Kidney capillary endothelial cell (primary cell): ENCODE measurements around the gene KLHDC4.
A peak's percentile ranks its signal among the peaks of the same experiment; 100 is the strongest.
"Not testable (repeated sequence)": the region's sequence is repeated elsewhere in the genome, so short reads cannot be mapped to it uniquely, and the experiment has no call there.

Experiments used
- DNase-seq: peaks from one replicate; pipeline ENCODE4 v3.0.0-alpha.2; 2018; ENCODE audit warnings: low spot score

KLHDC4 gene

DNA sequence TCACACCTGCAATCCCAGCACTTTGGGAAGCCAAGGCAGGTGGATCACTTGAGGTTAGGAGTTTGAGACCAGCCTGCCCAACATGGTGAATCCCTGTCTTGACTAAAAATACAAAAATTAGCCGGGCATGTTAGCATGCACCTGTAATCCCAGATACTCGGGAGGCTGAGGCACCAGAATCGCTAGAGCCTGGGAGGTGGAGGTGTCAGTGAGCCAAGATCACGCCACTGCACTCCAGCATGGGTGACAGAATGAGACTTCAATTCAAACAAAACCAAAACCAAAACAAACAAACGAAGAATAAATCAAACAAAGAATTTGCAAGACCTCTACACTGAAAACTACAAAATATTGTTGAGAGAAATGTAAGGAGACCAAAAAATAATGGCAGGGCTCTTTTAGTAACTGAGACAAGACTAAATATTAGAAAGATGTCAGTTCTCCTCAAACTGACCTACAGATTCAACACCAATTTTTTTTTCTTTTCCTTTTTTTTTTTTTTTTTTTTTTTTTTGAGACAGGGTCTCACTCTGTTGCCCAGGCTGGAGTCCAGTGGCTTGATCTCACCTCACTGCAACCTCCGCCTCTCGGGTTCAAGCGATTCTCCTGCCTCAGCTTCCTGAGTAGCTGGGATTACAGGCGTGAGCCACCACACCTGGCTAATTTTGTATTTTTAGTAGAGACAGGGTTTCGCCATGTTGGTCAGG, 23.1 kb upstream of the KLHDC4 start:
- DNase-seq = not testable (repeated sequence)

DNA sequence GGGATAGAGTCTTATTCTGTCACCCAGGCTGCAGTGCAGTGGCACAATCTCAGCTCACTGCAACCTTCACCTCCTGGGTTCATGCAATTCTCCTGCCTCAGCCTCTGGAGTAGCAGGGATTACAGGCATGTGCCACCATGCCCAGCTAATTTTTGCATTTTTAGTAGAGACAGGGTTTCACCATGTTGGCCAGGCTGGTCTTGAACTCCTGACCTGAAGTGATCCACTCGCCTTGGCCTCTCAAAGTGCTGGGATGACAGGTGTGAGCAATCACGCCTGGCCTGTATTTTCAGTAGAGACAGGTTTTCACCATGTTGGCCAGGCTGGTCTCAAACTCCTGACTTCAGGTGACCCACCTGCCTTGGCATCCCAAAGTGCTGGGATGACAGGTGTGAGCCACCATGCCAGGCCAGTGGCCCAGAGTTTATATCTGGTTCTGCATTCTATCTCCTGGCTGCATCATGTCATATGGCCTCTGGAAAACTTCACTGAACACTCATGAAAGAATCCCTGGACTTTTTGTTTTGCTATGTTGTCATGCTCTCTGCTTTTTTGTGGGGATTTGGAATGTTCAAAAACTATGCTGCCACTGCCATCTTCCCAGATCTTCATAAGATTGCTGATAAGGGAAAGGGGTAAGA, 21.8 kb upstream of the KLHDC4 start:
- DNase-seq = not testable (repeated sequence)

DNA sequence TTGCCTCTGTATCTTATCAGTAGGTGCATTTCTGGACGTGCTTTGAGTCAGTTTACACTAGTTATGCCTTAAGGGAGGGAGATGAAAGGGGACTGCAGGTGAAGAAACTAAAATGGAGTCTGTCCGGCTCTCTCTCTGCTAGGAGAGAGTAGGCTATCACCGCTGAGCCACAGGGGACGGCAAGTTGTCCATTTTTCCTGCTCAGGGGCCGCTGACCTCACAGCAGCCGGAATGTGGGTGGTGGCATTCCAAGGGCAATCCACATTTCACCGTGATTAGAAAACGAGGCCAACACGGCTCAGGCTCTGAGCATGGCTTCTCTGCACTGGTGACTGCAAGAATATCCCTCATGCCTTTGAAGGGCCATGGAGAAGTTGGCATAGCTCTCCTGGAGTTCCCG, 19.0 kb upstream of the KLHDC4 start:
- no peak for DNase-seq

DNA sequence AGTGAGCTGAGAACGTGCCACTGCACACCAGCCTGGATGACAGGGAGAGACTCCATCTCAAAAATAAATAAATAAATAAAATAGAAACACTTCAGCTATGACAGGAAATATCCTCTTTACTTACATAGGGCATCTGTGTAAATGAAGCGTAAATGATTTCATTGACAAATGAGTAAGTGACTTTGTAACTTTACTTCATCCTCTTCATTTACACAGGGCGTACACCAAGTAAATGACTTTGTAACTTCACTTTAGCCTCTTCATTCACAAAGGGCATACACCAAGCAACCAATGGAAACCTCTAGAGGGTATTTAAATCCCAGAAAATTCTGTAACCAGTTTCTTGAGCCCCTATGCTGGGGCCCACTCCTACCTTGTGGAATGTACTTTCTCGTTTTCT, 16.2 kb upstream of the KLHDC4 start:
- no peak for DNase-seq

DNA sequence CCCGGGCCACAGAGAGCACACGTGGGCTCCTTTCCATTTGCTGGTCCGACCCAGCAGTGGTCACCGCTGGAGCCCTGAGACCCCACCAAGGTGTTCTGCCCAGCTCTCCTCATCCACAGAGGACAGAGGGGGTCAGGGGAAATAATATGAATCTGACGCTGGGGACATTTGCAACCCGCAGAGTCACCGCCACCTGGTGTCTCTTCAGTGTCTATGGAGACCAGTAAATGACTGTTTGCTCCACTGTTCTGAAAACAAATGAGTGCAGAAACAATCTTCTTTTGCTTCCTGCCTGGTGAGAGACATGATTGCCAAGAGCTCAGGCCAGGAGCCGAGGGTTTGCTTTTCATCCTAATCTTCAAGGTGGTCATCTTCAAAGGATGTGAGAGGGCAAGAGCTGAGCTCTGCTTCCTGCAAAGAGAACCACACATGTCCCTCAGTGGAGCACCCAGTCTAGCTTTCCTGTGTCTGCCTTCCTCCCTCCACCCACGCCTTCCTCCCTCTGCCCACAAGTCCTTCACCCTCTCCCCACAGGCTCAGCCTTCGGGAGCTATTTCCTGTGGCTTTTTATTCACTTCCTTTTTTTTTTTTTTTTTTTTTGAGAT, 14.7 kb upstream of the KLHDC4 start:
- peak; percentile 75 for DNase-seq

DNA sequence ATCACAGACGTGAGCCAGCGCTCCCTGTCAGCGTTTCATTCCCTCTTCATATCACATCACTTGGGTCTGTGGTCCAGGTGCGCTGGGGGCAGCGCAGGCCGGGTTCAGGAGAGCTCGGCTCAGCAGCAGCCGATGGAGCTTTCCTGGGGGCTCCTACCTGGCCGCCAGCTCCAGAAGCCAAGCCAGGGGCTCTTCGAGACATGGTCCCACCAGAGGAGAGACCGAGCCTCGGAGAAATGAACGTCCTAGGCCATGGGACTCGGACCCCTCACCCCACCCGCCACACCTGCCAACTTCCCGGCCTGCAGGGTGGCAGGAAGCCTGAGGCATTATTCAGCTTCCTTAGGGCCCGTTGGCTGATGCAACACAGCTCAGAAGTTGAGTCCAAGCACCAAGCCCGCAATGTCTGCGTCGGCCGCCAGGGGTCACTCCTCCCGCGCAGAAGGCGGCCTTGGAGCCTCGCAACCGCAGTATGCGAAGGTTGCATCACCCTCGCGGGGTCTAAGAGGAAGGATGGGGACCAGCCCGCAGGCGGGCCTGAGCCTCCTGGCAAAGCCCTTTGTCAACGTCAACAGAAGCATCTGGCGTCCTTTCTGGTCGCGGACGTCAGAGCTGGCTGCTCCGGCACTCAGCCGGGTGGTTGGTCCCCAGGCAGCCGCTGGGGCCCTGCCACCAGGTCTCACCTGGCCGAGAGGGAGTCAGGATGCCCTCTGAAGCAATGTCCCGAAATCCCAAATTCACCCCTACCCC, 13.2 kb upstream of the KLHDC4 start:
- DNase-seq = peak; percentile 93

DNA sequence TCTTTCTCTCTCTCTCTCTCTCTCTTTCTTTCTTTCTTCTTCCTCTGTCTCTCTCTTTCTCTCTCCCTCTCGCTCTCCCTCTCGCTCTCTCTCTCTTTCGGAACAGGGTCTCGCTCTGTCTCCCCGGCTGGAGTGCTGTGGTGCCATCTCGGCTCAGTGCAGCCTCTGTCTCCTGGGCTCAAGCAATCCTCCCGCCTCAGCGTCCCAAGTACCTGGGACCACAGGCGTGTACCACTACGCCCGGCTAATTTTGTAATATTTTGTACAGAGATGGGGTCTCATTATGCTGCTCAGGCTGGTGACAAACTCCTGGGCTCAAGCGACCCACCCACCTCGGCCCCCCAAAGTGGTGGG, 12.7 kb upstream of the KLHDC4 start:
- no peak for DNase-seq

DNA sequence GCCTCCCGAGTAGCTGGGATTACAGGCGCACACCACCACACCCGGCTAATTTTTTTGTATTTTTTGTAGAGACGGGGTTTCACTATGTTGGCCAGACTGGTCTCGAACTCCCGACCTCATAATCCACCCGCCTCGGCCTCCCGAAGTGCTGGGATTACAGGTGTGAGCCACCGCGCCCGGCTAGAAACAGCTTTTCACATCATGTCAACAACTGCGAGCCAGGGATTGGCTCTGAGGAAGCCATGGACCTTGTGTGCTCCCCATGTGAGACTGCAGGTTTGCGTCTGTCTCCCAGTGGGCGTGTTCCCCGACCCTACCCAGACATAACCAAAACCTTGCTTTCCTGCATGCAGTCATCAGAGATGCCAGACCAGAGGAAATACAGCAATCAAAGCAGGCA, 8.1 kb upstream of the KLHDC4 start:
- DNase-seq = not testable (repeated sequence)

DNA sequence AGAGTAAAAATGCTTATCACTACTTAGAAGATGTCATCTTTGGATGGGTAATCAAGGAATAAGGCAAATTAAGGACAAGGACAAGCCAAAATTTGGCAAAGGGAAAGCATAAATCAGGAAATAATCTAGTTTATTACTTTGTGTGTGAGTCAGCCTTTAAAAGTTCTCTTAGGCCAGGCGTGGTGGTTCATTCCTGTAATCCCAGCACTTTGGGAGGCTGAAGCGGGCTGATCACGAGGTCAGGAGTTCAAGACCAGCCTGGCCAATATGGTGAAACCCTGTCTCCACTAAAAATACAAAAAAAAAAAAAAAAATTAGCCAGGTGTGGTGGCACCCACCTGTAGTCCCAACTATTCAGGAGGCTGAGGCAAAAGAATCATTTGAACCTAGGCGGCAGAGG, 1.7 kb upstream of the KLHDC4 start:
- DNase-seq = not testable (repeated sequence)

DNA sequence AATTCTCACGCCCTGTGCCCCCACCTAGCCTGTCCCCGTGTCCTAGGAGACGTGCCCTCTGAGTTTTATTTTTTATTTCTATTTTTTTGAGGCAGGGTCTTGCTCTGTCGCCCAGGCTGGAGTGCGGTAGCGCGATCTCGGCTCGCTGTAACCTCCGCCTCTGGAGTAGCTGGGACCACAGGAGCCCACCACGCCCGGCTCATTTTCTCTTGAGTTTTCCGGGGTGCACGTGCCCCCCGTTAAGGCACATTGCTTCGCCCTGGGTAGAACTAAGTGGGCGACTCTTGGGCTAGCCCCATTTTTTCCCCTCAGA, 655 bp upstream of the KLHDC4 start:
- no peak for DNase-seq

DNA sequence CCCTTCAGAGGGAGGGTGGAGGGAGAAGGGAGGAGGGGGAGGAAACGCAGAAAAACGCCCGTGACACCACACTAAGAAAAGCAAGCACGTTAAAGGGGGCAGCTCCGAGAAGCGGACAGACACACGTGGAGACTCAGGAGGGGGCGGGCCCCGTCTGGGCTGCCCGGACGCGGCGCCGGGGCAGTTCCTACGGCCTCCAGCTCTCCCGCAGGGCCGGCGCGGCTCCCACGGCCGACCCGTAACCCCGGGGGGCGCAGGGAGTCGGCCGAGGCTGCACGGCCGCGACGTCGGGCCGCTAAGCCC, 362 bp downstream of the KLHDC4 start:
- DNase-seq = no peak

DNA sequence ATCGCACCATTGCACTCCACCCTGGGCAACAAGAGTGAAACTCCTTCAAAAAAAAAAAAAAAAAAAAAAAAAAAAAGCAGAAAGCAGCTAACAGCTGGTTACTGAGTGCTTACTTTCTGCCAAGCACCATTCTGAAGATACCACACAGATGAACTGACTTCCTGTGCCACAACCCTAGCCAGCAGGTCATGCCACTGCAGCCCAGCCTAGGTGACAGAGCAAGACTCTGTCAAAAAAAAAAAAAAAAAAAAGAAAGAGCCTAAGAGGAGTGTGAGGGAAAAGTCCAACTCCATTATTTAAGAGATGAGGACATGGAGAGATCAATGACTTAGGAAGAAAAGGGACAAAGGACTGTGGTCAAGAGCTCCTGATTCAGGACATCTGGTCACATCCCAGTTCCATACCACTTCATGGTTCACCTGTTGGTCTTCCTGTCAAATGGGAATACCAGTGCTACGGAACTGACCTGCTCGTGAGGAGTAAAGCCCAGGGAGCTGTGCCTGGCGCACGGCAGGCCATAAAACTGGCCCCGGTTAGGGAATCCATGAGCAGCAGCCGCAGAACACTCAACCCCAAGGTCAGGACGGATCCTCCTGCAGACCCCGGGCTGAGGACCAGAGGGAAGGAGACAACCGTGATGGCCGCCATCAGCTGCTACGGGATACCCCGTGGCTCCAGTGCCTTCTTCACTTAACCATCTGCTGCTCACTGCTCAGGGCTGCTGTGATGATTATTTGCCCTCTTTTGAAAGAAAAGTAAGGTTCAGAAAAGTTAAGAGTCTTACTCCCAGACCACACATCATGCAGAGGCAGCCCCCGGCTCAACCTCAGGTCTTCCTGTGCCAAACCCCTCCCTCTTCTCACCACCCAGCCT, 950 bp downstream of the KLHDC4 start:
- no peak for DNase-seq

DNA sequence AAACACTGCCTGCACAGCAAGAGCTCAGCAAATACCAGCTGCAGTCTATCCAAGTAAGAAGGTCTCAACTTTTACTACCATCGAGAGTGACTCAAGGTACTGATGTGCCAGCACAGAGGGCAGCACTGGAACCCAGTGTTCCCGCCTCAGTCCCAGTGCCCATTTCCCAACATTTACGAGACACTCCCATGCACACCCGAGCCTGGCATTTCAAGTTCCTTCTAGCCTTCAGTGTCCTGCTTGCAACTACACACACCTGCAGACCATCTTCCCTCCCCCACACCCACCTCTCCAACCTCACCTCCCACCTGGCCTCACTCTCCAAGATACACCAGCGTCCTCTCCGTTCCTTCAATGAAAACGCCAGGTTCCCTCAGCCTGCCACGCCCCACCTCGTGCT, 3.2 kb downstream of the KLHDC4 start:
- DNase-seq = no peak

DNA sequence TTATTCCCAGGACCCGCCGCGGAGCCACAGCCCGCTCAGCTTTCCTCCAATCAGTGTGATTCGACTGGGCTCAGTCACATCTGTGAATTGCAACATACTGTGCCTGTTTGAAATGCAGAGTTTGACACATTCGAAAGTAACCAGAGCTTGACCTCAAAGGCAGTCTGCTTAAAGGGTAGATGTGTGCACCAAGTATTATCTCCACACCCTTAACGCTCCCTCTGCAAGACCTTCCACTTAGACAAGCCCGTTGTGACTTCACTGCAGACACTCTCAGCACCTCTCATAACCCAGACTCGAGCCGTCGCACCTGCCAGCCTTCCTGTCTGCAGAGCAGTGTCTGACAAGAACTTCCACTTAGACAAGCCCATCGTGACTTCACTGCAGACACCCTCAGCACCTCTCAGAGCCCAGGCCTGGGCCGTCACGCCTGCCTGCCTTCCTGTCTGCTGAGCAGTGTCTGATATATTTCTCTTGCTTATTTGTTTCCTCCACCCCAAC, 3.7 kb downstream of the KLHDC4 start:
- no peak for DNase-seq

DNA sequence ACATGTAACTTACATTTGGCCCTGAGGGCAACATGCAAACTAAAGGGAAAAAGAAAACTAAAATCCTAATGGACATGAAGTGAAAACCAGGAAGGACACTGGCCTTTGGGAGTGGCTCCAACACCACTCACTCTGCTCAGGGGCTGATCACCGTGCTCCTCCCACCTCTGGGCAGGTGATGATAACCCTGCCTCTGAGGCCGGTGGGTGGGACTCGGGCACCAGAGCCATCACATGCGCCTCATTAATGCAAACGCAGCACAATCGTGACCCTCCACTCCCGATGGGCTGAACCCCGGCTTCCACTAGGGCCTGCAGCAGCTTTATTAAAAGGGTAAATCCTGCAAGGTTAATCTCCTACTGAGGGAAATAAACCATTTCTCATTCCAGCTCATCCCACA, 4.7 kb downstream of the KLHDC4 start:
- no peak for DNase-seq

DNA sequence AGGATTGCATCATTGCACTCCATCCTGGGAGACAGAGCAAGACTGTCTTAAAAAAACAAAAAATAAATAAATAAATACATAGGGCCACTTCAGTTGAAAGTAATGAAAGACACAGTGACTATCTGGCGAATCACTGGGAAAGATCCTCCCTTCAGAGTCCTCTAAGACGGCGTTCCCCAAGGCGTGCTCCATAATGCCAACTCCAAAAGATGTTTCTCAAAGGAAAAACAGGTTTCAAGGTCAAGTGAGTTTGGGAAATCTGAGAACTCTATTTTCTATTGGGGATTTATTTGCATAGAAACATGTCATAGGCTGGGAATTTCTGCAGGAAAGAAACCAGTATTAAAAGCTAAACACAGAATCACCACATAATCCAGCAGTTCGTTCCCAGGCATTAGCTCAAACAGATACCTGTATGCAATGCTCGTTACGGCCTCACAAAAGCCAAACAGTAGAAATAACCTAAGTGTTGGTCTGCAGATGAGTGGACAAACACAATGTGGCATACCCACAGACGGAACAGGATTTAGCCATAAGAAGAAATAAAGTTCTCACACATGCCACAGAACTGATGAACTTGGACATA, 7.9 kb downstream of the KLHDC4 start:
- DNase-seq = no peak

DNA sequence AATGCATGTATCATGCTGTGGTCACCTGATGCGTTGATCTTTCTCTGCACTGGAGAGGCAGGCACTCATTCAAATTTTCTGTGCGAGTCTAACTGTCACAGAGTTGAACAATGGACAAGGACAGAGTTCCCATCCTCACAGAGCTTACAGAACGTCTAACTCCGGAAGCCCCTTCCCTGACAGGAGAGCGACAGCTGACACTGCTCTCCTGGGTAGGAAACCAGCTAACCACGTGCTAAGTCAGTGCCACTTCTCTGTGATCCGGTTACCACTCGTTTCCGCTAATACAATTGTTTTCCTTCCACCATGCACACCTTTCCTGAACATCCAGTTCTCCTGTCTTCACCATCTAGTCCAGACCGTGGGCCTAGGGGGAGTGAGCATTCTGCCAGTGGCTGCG, 11.3 kb downstream of the KLHDC4 start:
- DNase-seq = no peak

DNA sequence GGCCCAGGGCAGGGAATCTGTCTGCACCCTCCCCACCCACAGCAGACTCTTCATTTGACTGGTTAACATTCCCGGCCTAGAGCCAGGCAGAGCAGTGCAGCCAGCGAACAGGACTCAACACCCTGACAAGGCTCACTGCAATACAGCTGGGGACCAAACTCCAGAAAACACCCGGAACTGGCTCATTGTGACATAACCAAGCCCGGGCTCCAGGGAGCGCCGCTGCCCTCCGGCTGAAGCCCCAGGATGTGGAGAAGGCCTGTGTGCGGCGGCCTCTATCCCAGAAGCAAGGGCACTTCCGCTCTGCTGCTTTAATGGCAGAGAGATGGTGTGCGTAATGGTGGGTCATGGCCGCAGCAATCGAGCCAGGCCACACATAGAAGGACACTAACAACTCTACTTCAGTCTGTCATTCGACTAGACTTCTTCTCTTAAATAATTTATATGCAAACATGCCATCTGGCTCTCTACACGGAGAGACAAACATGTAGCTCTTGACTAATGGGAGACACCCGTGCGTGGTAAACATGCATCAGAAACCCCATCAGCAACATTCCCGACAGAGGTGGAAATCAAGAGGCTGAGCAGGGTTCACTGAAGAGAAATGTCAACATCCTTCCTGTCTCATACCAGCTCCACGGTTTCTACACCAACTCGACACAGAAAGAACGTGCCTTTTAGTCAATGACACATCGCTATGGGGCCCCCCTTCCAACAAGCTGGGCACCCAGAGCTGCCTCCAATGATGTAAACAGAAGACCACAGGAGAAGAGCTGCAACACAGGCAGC, 18.0 kb downstream of the KLHDC4 start:
- no peak for DNase-seq

DNA sequence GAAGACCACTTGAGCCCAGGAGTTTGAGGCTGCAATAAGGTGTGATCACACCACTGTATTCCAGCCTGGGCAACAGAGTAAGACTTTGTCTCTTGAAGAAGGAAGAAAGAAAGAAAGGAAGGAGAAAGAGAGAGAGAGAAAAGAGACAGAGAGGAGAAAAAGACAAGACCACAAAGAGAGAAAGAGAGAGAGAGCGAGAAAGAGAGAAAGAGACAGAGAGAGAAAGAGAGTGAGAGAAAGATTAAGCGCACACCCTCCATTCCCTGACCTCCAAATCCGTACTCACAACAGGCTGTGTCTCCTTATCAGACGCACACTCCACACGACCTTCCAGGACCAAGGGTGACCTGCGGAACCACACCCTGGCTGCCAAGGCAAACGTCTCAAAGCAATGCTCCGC, 19.6 kb downstream of the KLHDC4 start:
- no peak for DNase-seq

DNA sequence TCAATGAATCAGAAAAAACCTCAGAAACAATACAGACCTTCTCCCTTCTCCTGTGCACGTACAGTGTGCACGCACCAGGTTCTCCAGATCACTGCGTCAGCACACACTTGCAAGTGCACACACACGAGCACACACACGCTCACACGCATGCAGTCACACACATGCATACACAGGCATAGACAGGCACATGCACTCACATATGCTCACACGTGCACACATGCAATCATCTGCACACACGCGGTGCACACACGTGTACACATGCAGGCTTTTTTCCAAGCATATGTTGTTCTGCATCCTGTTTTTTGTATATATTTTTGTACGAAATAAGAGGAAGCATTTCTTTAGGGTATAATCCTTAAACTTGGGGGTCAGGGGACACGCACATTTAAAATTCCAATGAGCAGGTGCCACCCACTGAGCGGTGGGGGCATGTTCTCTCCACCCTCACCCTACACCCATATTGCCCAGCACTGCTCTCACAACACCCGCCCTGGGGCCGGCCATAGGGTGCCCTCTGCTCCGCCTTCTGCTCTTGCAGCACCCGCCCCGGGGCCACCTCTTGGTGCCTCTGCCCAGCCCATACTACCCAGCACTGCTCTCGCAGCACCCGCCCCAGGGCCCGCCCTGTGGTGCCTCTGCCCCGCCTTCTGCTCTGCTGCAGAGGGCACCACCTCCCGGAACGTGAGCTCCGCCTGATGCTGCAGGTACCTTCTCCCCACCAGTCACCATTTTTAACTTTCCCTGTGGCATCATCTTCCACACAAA, 20.9 kb downstream of the KLHDC4 start:
- no peak for DNase-seq
